ENCODE results near the gene MARF1. TPM values are rescaled to one million over a fixed set of nuclear protein-coding genes. Genes with fewer than 3 reads are reported as not detected.

Gene MARF1
- total and polyA plus RNA-seq, 2 of the 8 experiments (the other 6 are each of a cell fraction or from before 2014, with no cell fraction given) = 5.6 to 31.4 TPM

GRCh38 chr16:15573274-15573895 is 69.6 kb downstream of the MARF1 start:
- CTCF ChIA-PET (ENCODE audit: partially characterized antibody) = no interaction called here
- Histone ChIP-seq H3K14ac (ENCODE audit: insufficient read length) (no peak overlapping the region), H2AK5ac (ENCODE audit: low read depth, low read length) (no peak overlapping the region), H3K4me3 (ENCODE audit: extremely low read depth in 1 of 4, insufficient read depth in 2 of 4, low read depth in 3 of 4, low read length in 4 of 4) (no peak overlapping the region), H3K79me1 (ENCODE audit: low read depth, low read length) (no peaks in the 10 kb centered on the region), H3K79me2 (ENCODE audit: control insufficient read depth in 1 of 2, insufficient read depth in 2 of 2, low read length in 2 of 2) (no peaks in the 10 kb centered on the region), H3K18ac (ENCODE audit: extremely low read depth, low read length) (no peak overlapping the region), H4K8ac (ENCODE audit: extremely low read depth, insufficient read depth, low read length) (no peak overlapping the region), H3K23me2 (ENCODE audit: low read depth, low read length) (no peaks in the 10 kb centered on the region), H2BK20ac (ENCODE audit: low read length) (no peak overlapping the region), H3K9ac (replicated peaks in 1 of 4; ENCODE audit: extremely low read depth in 1 of 4, low read depth in 3 of 4, low read length in 3 of 4) (no peak overlapping the region), H3K4me2 (ENCODE audit: insufficient read depth in 1 of 2, low read depth in 2 of 2, low read length in 2 of 2) (no peak overlapping the region), H4K20me1 (replicated peaks in 1 of 2; ENCODE audit: control insufficient read depth in 1 of 2, insufficient read depth in 2 of 2, low read length in 2 of 2) (no peaks in the 10 kb centered on the region), H3K27ac (ENCODE audit: low read depth, low read length) (no peak overlapping the region), H3K27me3 (replicated peaks in 1 of 4; ENCODE audit: control insufficient read depth in 3 of 4, extremely low read depth in 1 of 4, insufficient read depth in 3 of 4, low read length in 3 of 4) (no peaks in the 10 kb centered on the region), H4K91ac (replicated peaks; ENCODE audit: insufficient read length, low read length) (no peak overlapping the region), H2BK5ac (ENCODE audit: low read depth, low read length) (no peak overlapping the region), H2AFZ (ENCODE audit: low read length) (no peak overlapping the region), H2BK120ac (replicated peaks; ENCODE audit: low read depth, low read length) (no peak overlapping the region), H3K23ac (ENCODE audit: insufficient read length) (no peak overlapping the region), H2BK15ac (ENCODE audit: low read length) (no peak overlapping the region), H3K9me3 (ENCODE audit: insufficient read depth in 2 of 2, low read depth in 1 of 2, low read length in 1 of 2) (no peaks in the 10 kb centered on the region), H3K56ac (replicated peaks; ENCODE audit: insufficient read length, low read depth, low read length) (no peak overlapping the region), H3K4me1 (replicated peaks in 1 of 4; ENCODE audit: control insufficient read depth in 3 of 4, insufficient read depth in 4 of 4, low read length in 3 of 4) (peaks cover 2 to 16% (median 4%) of the 10 kb centered on the region in 4 experiments; a peak in 3 of 7 replicates), H4K5ac (ENCODE audit: insufficient read length, low read depth, low read length) (no peak overlapping the region), H3K4ac (replicated peaks; ENCODE audit: insufficient read length, low read depth, low read length) (no peak overlapping the region), H2BK12ac (ENCODE audit: low read depth, low read length) (no peak overlapping the region), H3K36me3 (ENCODE audit: control insufficient read depth in 2 of 4, insufficient read depth in 4 of 4, low read length in 3 of 4) (no peaks in the 10 kb centered on the region)
- no peak for FAIRE-seq
- 91% methylated on average over 7 of the region's 7 CpGs; no CpG with 5 or more reads in 1 of the 2 experiments for WGBS, 2 experiments (ENCODE audit: extremely low coverage in 1 of 2, insufficient coverage in 1 of 2, insufficient read length in 1 of 2, insufficient replicate concordance in 2 of 2, low coverage in 1 of 2, low lambda C conversion rate in 2 of 2, missing lambda C conversion rate in 1 of 2)
- no peak for DNase-seq (ENCODE audit: low read depth in 1 of 2, low spot score in 2 of 2)
- POLR2A ChIA-PET (ENCODE audit: partially characterized antibody) = no interaction called here
- no peak for TF ChIP-seq TAF1 (IDR thresholded peaks at IDR 0.05; ENCODE audit: low read depth, low read length)
- no peak for TF ChIP-seq CTCF (IDR thresholded peaks at IDR 0.05; ENCODE audit: control extremely low read depth in 1 of 3, insufficient read depth in 1 of 3, low read depth in 1 of 3, low read length in 3 of 3)
- TF ChIP-seq TAF7 (optimal IDR thresholded peaks at IDR 0.05; ENCODE audit: borderline replicate concordance, low read depth, low read length) = no peak

Data from H1 (cell line).